ENCODE data around the gene DNMT1.

The DNMT1 gene

DNA sequence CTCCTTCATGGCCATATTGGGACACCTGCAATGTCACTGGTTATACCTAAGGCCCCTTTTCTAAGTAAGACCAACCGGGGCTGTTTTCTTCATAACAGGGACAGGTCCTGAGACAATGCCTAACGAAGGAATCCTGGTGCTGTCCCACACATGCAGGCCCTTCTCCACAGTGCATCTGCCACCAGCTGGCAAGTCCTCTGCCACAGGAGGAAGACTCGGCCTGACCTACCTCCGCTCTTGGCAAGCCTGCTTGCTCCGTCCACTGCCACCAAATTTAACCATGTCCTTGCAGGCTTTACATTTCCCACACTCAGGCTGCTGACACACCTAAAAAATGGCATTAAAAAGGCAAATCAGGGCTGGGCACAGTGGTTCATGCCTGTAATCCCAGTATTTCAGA, 43.2 kb downstream of the DNMT1 start:
- TF ChIP-seq CTCF (conservative IDR thresholded peaks at IDR 0.05; ENCODE audit: low read length): no peak
- DNase-seq (ENCODE audit: low read depth): no peak
- no peak overlapping the region for H3K4me3 ChIP-seq (ENCODE audit: low read length)

GRCh38 chr19:10149427-10149826, 45.3 kb downstream of the DNMT1 start:
- DNase-seq (ENCODE audit: low read depth): no peak
- no peak overlapping the region for H3K4me3 ChIP-seq (ENCODE audit: low read length)
- no peak for TF ChIP-seq CTCF (conservative IDR thresholded peaks at IDR 0.05; ENCODE audit: low read length)

GRCh38 chr19:10146142-10146541, 48.6 kb downstream of the DNMT1 start:
- DNase-seq (ENCODE audit: low read depth): no peak
- no peak overlapping the region for H3K4me3 ChIP-seq (ENCODE audit: low read length)
- no peak for TF ChIP-seq CTCF (conservative IDR thresholded peaks at IDR 0.05; ENCODE audit: low read length)

GRCh38 chr19:10145031-10145430, 49.7 kb downstream of the DNMT1 start:
- TF ChIP-seq CTCF (conservative IDR thresholded peaks at IDR 0.05; ENCODE audit: low read length): no peak
- no peak overlapping the region for H3K4me3 ChIP-seq (ENCODE audit: low read length)
- no peak for DNase-seq (ENCODE audit: low read depth)

DNA sequence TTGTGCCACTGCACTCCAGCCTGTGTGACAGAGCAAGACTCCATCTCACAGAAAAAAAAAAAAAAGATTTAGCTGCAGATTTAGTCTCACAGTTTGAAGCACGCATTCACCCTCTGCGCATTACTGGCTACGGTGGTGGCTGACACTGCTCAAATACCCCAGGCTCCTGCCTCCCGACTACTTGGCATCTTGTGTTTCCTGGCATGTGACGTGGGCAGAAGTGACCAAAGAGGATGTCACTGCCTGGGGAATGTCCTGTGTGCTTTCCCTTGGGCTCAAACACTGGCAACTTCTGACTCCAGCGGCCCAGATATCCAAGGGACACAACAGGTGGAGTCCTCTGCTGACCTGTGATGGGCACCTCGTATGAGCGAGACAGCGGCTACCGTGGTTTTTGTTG, 50.4 kb downstream of the DNMT1 start:
- DNase-seq (ENCODE audit: low read depth): no peak
- no peak for TF ChIP-seq CTCF (conservative IDR thresholded peaks at IDR 0.05; ENCODE audit: low read length)
- no peak overlapping the region for H3K4me3 ChIP-seq (ENCODE audit: low read length)

GRCh38 chr19:10143681-10144080, 51.1 kb downstream of the DNMT1 start:
- H3K4me3 ChIP-seq (ENCODE audit: low read length): no peak overlapping the region
- no peak for DNase-seq (ENCODE audit: low read depth)
- no peak for TF ChIP-seq CTCF (conservative IDR thresholded peaks at IDR 0.05; ENCODE audit: low read length)

DNA sequence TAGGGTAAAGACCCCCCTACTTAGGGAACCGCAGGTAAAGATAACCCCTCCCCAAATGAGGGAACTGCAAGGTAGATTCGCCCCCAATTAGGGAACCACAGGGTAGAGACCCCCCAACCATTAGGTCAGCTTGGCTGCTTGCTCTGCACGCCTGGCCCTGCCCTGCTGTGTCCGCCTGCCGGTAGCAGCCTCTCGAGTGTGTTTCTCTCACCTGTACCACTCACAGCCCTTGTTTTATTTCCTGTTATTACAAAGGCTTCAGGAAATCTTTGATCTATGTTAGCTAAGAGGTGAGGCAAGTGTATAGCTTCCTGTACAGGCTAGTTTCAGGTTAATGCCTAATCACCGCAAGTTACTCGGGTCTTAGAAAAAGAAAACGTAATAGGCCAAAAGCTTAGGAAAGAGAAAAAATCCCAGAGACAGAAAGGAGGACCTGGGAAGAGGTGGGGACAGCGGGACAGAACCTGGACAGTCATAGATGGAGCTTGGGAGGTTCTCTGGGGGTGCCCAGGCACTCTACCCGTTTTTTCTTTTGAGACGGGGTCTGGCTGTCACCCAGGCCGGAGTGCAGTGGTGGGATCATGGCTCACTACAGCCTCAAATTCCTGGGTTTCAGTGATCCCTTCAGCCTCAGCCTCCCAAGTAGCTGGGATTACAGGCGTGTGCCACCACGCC, 51.9 kb downstream of the DNMT1 start:
- H3K4me3 ChIP-seq (ENCODE audit: low read length): no peak overlapping the region
- TF ChIP-seq CTCF (conservative IDR thresholded peaks at IDR 0.05; ENCODE audit: low read length): no peak
- no peak for DNase-seq (ENCODE audit: low read depth)

All from AG10803 (cell line).